Measurements from ENCODE around the gene CMYA5. TPM values are rescaled to one million over a fixed set of nuclear protein-coding genes. Genes with fewer than 3 reads are reported as not detected.
"Not testable (repeated sequence)": the region's sequence is repeated elsewhere in the genome, so short reads cannot be mapped to it uniquely, and the experiment has no call there.

CMYA5 gene
- total and polyA plus RNA-seq, 4 donors: 0.61 to 5.9 (median 2.1) TPM

DNA sequence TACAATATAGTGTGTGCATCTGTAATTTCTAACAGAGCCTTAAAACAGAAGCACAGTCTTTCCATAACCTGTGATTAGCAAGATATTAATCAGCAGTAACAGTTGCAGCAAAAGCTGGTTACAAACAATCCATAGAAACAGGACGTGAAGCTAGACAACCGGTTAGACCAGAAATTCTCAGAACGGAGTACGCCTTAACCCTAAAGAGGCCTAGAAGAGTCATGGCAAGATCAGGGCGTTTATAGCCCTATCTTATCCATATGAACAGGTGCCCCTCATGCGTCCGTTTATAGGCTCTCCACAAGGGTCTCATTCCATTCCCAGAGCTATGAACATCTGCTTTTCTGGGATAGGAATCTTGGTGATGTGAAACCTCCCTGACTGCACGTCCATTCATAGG is 16.7 kb downstream of the CMYA5 start:
- H3K4me1 ChIP-seq (ENCODE audit: control insufficient read depth in 1 of 2, insufficient read depth in 2 of 2, low read length in 2 of 2); H3K27me3 ChIP-seq (ENCODE audit: control insufficient read depth in 1 of 2, insufficient read depth in 2 of 2, low read length in 1 of 2); H3K36me3 ChIP-seq (ENCODE audit: control insufficient read depth in 1 of 2, insufficient read depth in 2 of 2, low read length in 1 of 2); intact Hi-C loops (cut with DNase I); ATAC-seq (ENCODE audit: low FRiP score); H3K9me3 ChIP-seq (ENCODE audit: control insufficient read depth, low read length); DNase-seq; H3K4me3 ChIP-seq (ENCODE audit: low read length in 2 of 2); H3K27ac ChIP-seq (ENCODE audit: low read depth in 1 of 2, low read length in 2 of 2): not testable (repeated sequence)
- WGBS, 2 donors: 91% methylated on average over 8 of the region's 8 CpGs

DNA sequence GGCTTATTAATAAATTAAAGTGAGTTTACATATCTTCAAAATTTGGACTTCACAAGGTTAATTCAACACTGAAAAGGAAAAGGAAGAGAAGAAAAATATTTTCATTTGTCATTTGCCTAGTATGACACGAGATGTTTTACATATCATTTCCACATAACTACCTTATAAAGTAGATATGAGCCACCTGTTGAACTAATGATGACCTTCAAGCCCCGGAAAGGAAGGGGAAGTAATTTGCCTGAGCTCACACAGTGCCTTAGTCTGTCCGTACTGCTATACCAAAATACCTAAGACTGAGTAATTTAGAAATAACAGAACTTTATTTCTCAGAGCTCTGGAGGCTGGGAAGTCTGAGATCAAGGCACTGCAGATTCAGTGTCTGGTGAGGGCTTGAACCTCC is 17.9 kb downstream of the CMYA5 start:
- Histone ChIP-seq H3K4me3 (ENCODE audit: low read length in 2 of 2) (no peak overlapping the region), H3K4me1 (ENCODE audit: control insufficient read depth in 1 of 2, insufficient read depth in 2 of 2, low read length in 2 of 2) (no peaks in the 10 kb centered on the region), H3K27ac (ENCODE audit: low read depth in 1 of 2, low read length in 2 of 2) (no peak overlapping the region), H3K36me3 (ENCODE audit: control insufficient read depth in 1 of 2, insufficient read depth in 2 of 2, low read length in 1 of 2) (no peaks in the 10 kb centered on the region), H3K9me3 (ENCODE audit: control insufficient read depth, low read length) (no peaks in the 10 kb centered on the region), H3K27me3 (ENCODE audit: control insufficient read depth in 1 of 2, insufficient read depth in 2 of 2, low read length in 1 of 2) (no peaks in the 10 kb centered on the region)
- ATAC-seq (ENCODE audit: low FRiP score): no peak
- intact Hi-C loops (cut with DNase I): no loop called here
- 67 to 76% methylated on average over 3 of the region's 3 CpGs for WGBS, 2 donors
- no peak for DNase-seq

DNA sequence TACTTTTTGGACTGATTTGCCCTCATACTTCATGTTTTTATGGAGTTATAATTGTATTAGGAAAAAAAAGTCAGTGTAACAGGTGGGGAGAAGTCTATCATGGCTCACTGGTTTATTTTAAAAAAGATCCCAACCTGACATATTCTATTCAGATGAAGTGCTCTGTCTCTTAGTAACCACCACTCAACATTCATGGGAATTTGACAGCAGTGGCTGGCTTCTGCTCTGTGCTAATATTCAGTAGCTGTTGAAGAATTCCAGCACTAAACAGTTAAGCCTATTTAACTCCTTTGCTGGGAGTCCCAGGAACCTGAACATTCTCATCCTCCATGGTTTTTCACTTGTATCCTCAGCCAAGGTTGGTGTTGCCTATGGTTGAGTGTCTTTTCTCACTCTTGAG is 23.1 kb downstream of the CMYA5 start:
- Histone ChIP-seq H3K36me3 (ENCODE audit: control insufficient read depth in 1 of 2, insufficient read depth in 2 of 2, low read length in 1 of 2) (no peaks in the 10 kb centered on the region), H3K4me3 (ENCODE audit: low read length in 2 of 2) (no peak overlapping the region), H3K27ac (ENCODE audit: low read depth in 1 of 2, low read length in 2 of 2) (no peak overlapping the region), H3K27me3 (ENCODE audit: control insufficient read depth in 1 of 2, insufficient read depth in 2 of 2, low read length in 1 of 2) (no peaks in the 10 kb centered on the region), H3K4me1 (ENCODE audit: control insufficient read depth in 1 of 2, insufficient read depth in 2 of 2, low read length in 2 of 2) (no peaks in the 10 kb centered on the region), H3K9me3 (ENCODE audit: control insufficient read depth, low read length) (peaks cover 1% of the 10 kb centered on the region)
- ATAC-seq (ENCODE audit: low FRiP score) (no peak), DNase-seq (no peak)
- intact Hi-C loops (cut with DNase I): no loop called here

DNA sequence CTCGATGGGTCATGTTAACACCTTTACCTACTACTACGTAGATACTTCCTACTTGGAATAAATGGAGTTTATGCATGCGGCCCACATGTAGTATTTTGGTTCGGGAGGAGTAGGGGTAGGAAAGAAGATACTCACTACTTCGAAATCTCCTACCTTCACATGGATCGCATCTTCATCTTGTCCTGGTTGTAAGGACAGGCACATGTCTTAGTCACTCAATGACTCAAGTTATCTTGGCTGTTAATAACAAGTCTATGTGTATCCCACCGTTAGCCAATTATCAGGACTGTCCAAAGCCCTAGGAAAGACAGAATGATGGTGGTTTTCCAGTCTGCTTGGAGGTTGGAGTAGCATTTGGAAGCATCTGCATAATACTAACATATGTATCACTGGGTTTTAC is 24.1 kb downstream of the CMYA5 start:
- no peak overlapping the region for H3K27ac ChIP-seq (ENCODE audit: low read depth in 1 of 2, low read length in 2 of 2)

DNA sequence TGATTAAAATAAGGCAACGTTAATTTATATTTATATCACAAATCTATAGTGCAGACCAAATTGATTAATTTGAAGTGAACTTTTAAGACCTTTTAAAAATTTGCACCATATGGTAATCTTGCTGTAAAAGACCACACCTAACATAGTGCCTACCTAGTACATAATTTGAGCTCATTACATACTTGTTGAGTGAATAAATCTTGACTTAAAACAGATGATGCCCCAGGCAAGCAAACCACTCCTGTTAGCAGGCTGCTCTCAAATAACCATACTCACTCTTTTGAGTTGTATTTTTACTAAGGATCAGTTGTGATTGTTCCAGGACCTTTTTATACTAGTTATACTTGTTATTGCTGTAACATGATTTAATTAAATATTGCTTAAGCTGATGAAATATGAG is 27.2 kb downstream of the CMYA5 start:
- intact Hi-C loops (cut with DNase I): no loop called here
- Histone ChIP-seq H3K4me3 (ENCODE audit: low read length in 2 of 2) (no peak overlapping the region), H3K27me3 (ENCODE audit: control insufficient read depth in 1 of 2, insufficient read depth in 2 of 2, low read length in 1 of 2) (no peaks in the 10 kb centered on the region), H3K9me3 (ENCODE audit: control insufficient read depth, low read length) (peaks cover 1% of the 10 kb centered on the region), H3K27ac (ENCODE audit: low read depth in 1 of 2, low read length in 2 of 2) (no peak overlapping the region), H3K36me3 (ENCODE audit: control insufficient read depth in 1 of 2, insufficient read depth in 2 of 2, low read length in 1 of 2) (no peaks in the 10 kb centered on the region), H3K4me1 (ENCODE audit: control insufficient read depth in 1 of 2, insufficient read depth in 2 of 2, low read length in 2 of 2) (no peaks in the 10 kb centered on the region)
- no peak for DNase-seq
- WGBS, 2 donors: 55 to 89% methylated on average over 1 of the region's 1 CpG
- ATAC-seq (ENCODE audit: low FRiP score): no peak

More for the DNA sequence above, 24.1 kb downstream of the CMYA5 start:
- H3K36me3 ChIP-seq (ENCODE audit: control insufficient read depth in 1 of 2, insufficient read depth in 2 of 2, low read length in 1 of 2): no peaks in the 10 kb centered on the region
- peaks cover 1% of the 10 kb centered on the region for H3K9me3 ChIP-seq (ENCODE audit: control insufficient read depth, low read length)
- 94 to 96% methylated on average over 7 of the region's 7 CpGs for WGBS, 2 donors
- intact Hi-C loops (cut with DNase I): no loop called here
- no peaks in the 10 kb centered on the region for H3K4me1 ChIP-seq (ENCODE audit: control insufficient read depth in 1 of 2, insufficient read depth in 2 of 2, low read length in 2 of 2)
- ATAC-seq (ENCODE audit: low FRiP score) (no peak), DNase-seq (no peak)
- H3K4me3 ChIP-seq (ENCODE audit: low read length in 2 of 2): no peak overlapping the region
- H3K27me3 ChIP-seq (ENCODE audit: control insufficient read depth in 1 of 2, insufficient read depth in 2 of 2, low read length in 1 of 2): no peaks in the 10 kb centered on the region

DNA sequence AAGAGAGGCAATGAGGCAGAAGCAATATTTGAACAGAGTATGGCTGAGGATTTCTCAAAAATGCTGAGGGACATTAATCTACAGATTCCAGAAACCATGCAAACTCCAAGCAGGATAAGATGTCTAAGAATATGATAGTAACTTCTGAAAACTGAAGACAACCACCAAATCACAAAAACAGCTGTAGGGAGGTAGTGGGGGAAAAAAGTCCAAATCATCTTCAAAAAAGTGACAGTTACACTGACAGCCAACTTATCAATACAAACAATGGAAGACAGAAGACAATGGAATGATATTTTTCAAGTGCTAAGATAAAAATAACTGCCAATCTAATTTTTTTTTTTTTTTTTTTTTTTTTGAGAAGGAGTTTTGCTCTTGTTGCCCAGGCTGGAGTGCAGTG is 30.5 kb downstream of the CMYA5 start:
- Histone ChIP-seq H3K4me1 (ENCODE audit: control insufficient read depth in 1 of 2, insufficient read depth in 2 of 2, low read length in 2 of 2) (no peaks in the 10 kb centered on the region), H3K27me3 (ENCODE audit: control insufficient read depth in 1 of 2, insufficient read depth in 2 of 2, low read length in 1 of 2) (no peaks in the 10 kb centered on the region), H3K36me3 (ENCODE audit: control insufficient read depth in 1 of 2, insufficient read depth in 2 of 2, low read length in 1 of 2) (no peaks in the 10 kb centered on the region), H3K9me3 (ENCODE audit: control insufficient read depth, low read length) (peaks cover 1% of the 10 kb centered on the region), H3K4me3 (ENCODE audit: low read length in 2 of 2) (no peak overlapping the region), H3K27ac (ENCODE audit: low read depth in 1 of 2, low read length in 2 of 2) (no peak overlapping the region)
- intact Hi-C loops (cut with DNase I): no loop called here
- ATAC-seq (ENCODE audit: low FRiP score): no peak
- no peak for DNase-seq

DNA sequence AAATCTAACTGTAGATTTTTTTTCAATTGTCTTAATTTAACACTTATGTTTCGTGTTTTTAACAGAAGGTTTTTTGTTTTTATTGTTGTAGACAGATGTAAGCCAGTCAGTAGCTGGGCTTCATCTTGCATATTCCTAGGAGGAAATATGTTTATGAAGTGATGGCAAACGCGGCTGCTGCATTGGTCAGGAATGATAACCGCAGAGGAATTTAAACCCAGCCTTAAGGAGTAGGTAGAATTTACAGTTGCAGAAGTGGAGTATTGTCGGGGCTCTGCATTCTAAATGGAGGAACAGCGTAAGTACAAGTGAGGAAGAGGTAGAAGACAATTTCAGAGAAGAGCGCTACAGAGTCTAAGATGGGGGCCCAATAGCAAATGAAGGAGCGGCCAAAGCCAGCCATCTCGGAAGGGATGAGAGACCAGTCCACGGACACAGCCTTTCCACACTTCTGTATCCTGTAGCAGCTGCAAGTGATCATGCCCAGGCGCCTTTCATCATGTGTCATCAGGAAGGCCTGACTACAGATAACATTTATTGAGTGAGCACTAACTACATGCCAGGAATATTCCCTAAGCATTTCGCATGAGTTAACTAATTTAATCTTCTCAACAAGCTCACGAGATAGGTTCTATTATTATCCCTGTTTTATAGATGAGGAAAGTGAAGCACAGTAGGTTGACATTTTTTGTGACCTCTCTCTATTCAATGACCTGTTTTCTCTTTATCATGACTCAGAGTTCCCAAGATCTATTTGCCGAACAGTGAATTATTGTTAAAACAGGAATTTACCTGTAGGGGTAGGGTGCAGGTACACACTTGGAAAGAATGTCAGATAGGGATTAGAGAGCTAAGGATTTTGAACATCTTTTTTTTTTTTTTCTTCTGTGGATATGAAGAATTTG is 38.1 kb downstream of the CMYA5 start:
- ATAC-seq (ENCODE audit: low FRiP score): no peak
- no peak for DNase-seq
- intact Hi-C loops (cut with DNase I): no loop called here

DNA sequence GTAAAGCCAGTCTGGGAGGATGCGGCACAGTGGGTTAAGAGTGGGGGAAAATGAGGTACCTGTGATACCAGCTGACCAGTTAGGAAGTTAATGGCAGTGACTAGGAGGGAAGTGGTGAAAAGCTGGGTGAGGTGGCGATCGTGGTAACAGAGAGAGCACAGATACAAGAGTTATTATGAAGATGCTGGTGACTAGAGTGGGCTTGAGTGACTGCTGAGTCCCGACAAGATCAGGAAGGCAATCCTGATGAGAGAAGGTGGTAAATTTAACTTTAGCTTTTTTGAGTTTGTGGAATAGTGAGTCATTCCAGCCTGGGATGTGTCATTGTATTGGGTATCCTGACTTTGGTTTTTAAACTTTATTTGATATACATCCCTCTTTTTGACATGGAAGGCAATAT is 38.8 kb downstream of the CMYA5 start:
- whole genome bisulfite sequencing, 2 donors: 93 to 94% methylated on average over 4 of the region's 4 CpGs
- DNase-seq: no peak
- Histone ChIP-seq H3K27ac (ENCODE audit: low read depth in 1 of 2, low read length in 2 of 2) (no peak overlapping the region), H3K27me3 (ENCODE audit: control insufficient read depth in 1 of 2, insufficient read depth in 2 of 2, low read length in 1 of 2) (no peaks in the 10 kb centered on the region), H3K9me3 (ENCODE audit: control insufficient read depth, low read length) (peaks cover 17% of the 10 kb centered on the region), H3K4me3 (ENCODE audit: low read length in 2 of 2) (no peak overlapping the region), H3K36me3 (ENCODE audit: control insufficient read depth in 1 of 2, insufficient read depth in 2 of 2, low read length in 1 of 2) (no peaks in the 10 kb centered on the region), H3K4me1 (ENCODE audit: control insufficient read depth in 1 of 2, insufficient read depth in 2 of 2, low read length in 2 of 2) (no peaks in the 10 kb centered on the region)
- no peak for ATAC-seq (ENCODE audit: low FRiP score)
- intact Hi-C loops (cut with DNase I): no loop called here

More for the DNA sequence above, 38.1 kb downstream of the CMYA5 start:
- Histone ChIP-seq H3K36me3 (ENCODE audit: control insufficient read depth in 1 of 2, insufficient read depth in 2 of 2, low read length in 1 of 2) (no peaks in the 10 kb centered on the region), H3K9me3 (ENCODE audit: control insufficient read depth, low read length) (peaks cover 16% of the 10 kb centered on the region), H3K27me3 (ENCODE audit: control insufficient read depth in 1 of 2, insufficient read depth in 2 of 2, low read length in 1 of 2) (no peaks in the 10 kb centered on the region), H3K4me3 (ENCODE audit: low read length in 2 of 2) (no peak overlapping the region), H3K27ac (ENCODE audit: low read depth in 1 of 2, low read length in 2 of 2) (no peak overlapping the region), H3K4me1 (ENCODE audit: control insufficient read depth in 1 of 2, insufficient read depth in 2 of 2, low read length in 2 of 2) (no peaks in the 10 kb centered on the region)
- 90 to 93% methylated on average over 14 of the region's 14 CpGs for whole genome bisulfite sequencing, 2 donors

DNA sequence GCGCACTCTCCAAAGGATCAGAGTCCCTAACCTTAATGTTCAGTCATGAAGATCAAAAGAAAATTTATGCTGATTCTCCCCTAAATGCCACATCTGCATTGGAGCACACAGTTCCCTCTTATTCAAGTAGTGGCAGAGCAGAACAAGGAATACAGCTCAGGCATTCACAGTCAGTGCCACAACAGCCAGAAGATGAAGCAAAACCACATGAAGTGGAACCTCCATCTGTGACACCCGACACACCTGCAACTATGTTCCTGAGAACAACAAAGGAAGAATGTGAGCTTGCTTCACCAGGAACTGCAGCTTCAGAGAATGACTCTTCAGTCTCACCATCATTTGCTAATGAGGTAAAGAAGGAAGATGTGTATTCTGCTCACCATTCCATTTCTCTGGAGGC is 40.0 kb downstream of the CMYA5 start:
- Histone ChIP-seq H3K27ac (ENCODE audit: low read depth in 1 of 2, low read length in 2 of 2) (no peak overlapping the region), H3K27me3 (ENCODE audit: control insufficient read depth in 1 of 2, insufficient read depth in 2 of 2, low read length in 1 of 2) (no peaks in the 10 kb centered on the region), H3K9me3 (ENCODE audit: control insufficient read depth, low read length) (peaks cover 19% of the 10 kb centered on the region), H3K36me3 (ENCODE audit: control insufficient read depth in 1 of 2, insufficient read depth in 2 of 2, low read length in 1 of 2) (no peaks in the 10 kb centered on the region), H3K4me3 (ENCODE audit: low read length in 2 of 2) (no peak overlapping the region), H3K4me1 (ENCODE audit: control insufficient read depth in 1 of 2, insufficient read depth in 2 of 2, low read length in 2 of 2) (no peaks in the 10 kb centered on the region)
- 94 to 96% methylated on average over 2 of the region's 2 CpGs for WGBS, 2 donors
- DNase-seq (no peak), ATAC-seq (ENCODE audit: low FRiP score) (no peak)
- intact Hi-C loops (cut with DNase I): no loop called here

Measured in aorta (tissue), 5 donors.